Body of pancreas (tissue), 4 donors: ENCODE measurements around the gene POFUT2. TPM values are rescaled to one million over a fixed set of nuclear protein-coding genes. Genes with fewer than 3 reads are reported as not detected.

ENCODE experiments used
- ATAC-seq: fragments of 150-250 bp; one replicate; pipeline ENCODE4 v1.9.1; 2016
- DNase-seq, 4 donors: peaks; one replicate each; pipeline ENCODE4 v3.0.0-alpha.2; 2019
- H3K27ac ChIP-seq, 4 donors: fragments of 200-600 bp; sonication (generic); 1 replicate in 3 of 4; 2 replicates in 1 of 4; pipeline versions ENCODE4 v1.5.1 to v1.6.1; 2016 to 2019; ENCODE audit warnings: mild to moderate bottlenecking in 1 of 4, mixed read lengths in 1 of 4, moderate library complexity in 1 of 4
- H3K27me3 ChIP-seq, 2 donors: fragments of 200-600 bp; sonication (generic); one replicate each; pipeline ENCODE4 v1.6.0; 2016; ENCODE audit warnings: mild to moderate bottlenecking in 1 of 2
- H3K36me3 ChIP-seq, 2 donors: fragments of 200-600 bp; sonication (generic); replicated peaks in 1 of 2; 2 replicates each; pipeline ENCODE4 v1.5.1; 2016; ENCODE audit warnings: low read depth in 2 of 2; ENCODE audit not compliant: insufficient read depth in 1 of 2
- H3K4me1 ChIP-seq: fragments of 200-600 bp; sonication (generic); one replicate; pipeline ENCODE4 v1.6.0; 2016
- H3K4me3 ChIP-seq, 2 donors: fragments of 200-600 bp; sonication (generic); 1 replicate in 1 of 2; 2 replicates in 1 of 2; pipeline ENCODE4 v1.5.1; 2016 to 2019
- H3K9me3 ChIP-seq, 3 donors: fragments of 200-600 bp; sonication (generic); 1 replicate in 2 of 3; 2 replicates in 1 of 3; pipeline ENCODE4 v1.5.1; 2016
- CTCF ChIP-seq, 7 experiments: fragments of 450-650 bp in 4 of 7; fragments of 200-600 bp in 3 of 7; sonication (generic) in 3 of 7; IDR thresholded peaks; one replicate each; pipeline ENCODE4 v1.5.1; 2016 to 2019; ENCODE audit warnings: antibody characterized with exemption in 7 of 7
- POLR2A ChIP-seq, 3 donors: fragments of 450-650 bp; IDR thresholded peaks; one replicate each; pipeline ENCODE4 v1.6.1; 2016; ENCODE audit warnings: antibody characterized with exemption in 3 of 3, mild to moderate bottlenecking in 2 of 3
- WGBS, 2 donors: methylation state at CpG; one replicate each; pipeline ENCODE4 v1.1.5; 2017; 5-methylcytosine and 5-hydroxymethylcytosine counted together
- intact Hi-C: fragments of 100-400 bp; cut with DNase I; formaldehyde crosslinking; loops from one replicate; pipeline ENCODE4 v1.15.1; 2023
- total RNA-seq, 2 donors: library from RNA; depleted of rRNA; stranded (reverse); fragments of >200 nt; gene quantifications; one replicate each; pipeline ENCODE4 v1.1.0, GENCODE V29; 2016

Gene POFUT2
- total RNA-seq, 2 donors from 2014 or later = 16.3 to 46.1 TPM

GRCh38 chr21:45323487-45324311 is 36.0 kb upstream of the POFUT2 start:
- WGBS, 2 donors = 41 to 60% methylated on average over 2 to 16 of the region's 16 CpGs
- peak in 3 of 4 donors; percentile 5 to 46 (median 41) for DNase-seq
- ATAC-seq = peak; percentile 19
- Histone ChIP-seq H3K4me1 (peaks cover 84% of the 10 kb centered on the region), H3K9me3 (no peaks in the 10 kb centered on the region), H3K27ac (peak overlapping the region; percentile 37 to 96 (median 94)), H3K27me3 (no peaks in the 10 kb centered on the region), H3K36me3 (no peaks in the 10 kb centered on the region), H3K4me3 (no peak overlapping the region)
- intact Hi-C loops = loop anchor here (10.0 kb wide), 1 partner anchor 91 kb away; no protein-coding TSS in a partner anchor
- TF ChIP-seq POLR2A (IDR thresholded peaks at IDR 0.05) (no peak), CTCF (IDR thresholded peaks at IDR 0.05) (no peak)

- ATAC-seq (peak; percentile 36), DNase-seq (peak; percentile 54 to 76 (median 70))
- H3K4me1 ChIP-seq = peaks cover 84% of the 10 kb centered on the region
- no peaks in the 10 kb centered on the region for H3K9me3 ChIP-seq
- H3K27me3 ChIP-seq = no peaks in the 10 kb centered on the region
- no peak overlapping the region for H3K4me3 ChIP-seq
- H3K27ac ChIP-seq = peak overlapping the region; percentile 37 to 96 (median 94)
- H3K36me3 ChIP-seq = no peaks in the 10 kb centered on the region
- peak in 1 of 3 donors; percentile 15 for TF ChIP-seq POLR2A (IDR thresholded peaks at IDR 0.05)
- no peak for TF ChIP-seq CTCF (IDR thresholded peaks at IDR 0.05)
- WGBS, 2 donors = 25% methylated on average over 22 of the region's 22 CpGs; no CpG with 5 or more reads in 1 of the 2 donors
- intact Hi-C loops = loop anchor here (10.0 kb wide), 1 partner anchor 92 kb away; no protein-coding TSS in a partner anchor
Measured at GRCh38 chr21:45322960-45323461, 35.3 kb upstream of the POFUT2 start.

GRCh38 chr21:45322231-45322959 is 34.7 kb upstream of the POFUT2 start:
- Histone ChIP-seq H3K27me3 (no peaks in the 10 kb centered on the region), H3K4me1 (peaks cover 79% of the 10 kb centered on the region), H3K9me3 (no peaks in the 10 kb centered on the region), H3K4me3 (no peak overlapping the region), H3K27ac (peak overlapping the region in 3 of 4 donors; percentile 93 to 96 (median 95)), H3K36me3 (no peaks in the 10 kb centered on the region)
- intact Hi-C loops = loop anchor here (10.0 kb wide), 1 partner anchor 92 kb away; no protein-coding TSS in a partner anchor
- ATAC-seq = no peak
- TF ChIP-seq CTCF (IDR thresholded peaks at IDR 0.05) (no peak), POLR2A (IDR thresholded peaks at IDR 0.05) (no peak)
- DNase-seq = peak in 1 of 4 donors; percentile 8
- 45 to 51% methylated on average over 22 to 24 of the region's 24 CpGs for WGBS, 2 donors

GRCh38 chr21:45320261-45321025 is 32.7 kb upstream of the POFUT2 start:
- 39 to 56% methylated on average over 9 to 21 of the region's 22 CpGs for WGBS, 2 donors
- no peaks in the 10 kb centered on the region for H3K27me3 ChIP-seq
- H3K27ac ChIP-seq = peak overlapping the region; percentile 45 to 96 (median 58)
- H3K4me1 ChIP-seq = peaks cover 62% of the 10 kb centered on the region
- intact Hi-C loops = loop anchor here (10.0 kb wide), 1 partner anchor 94 kb away; no protein-coding TSS in a partner anchor
- ATAC-seq (no peak), DNase-seq (peak in 3 of 4 donors; percentile 33 to 65 (median 62))
- no peaks in the 10 kb centered on the region for H3K36me3 ChIP-seq
- no peak overlapping the region for H3K4me3 ChIP-seq
- TF ChIP-seq POLR2A (IDR thresholded peaks at IDR 0.05) = peak in 1 of 3 donors; percentile 12
- no peak for TF ChIP-seq CTCF (IDR thresholded peaks at IDR 0.05)
- no peaks in the 10 kb centered on the region for H3K9me3 ChIP-seq
